Measurements from ENCODE around the gene AGAP5.
A peak's percentile ranks its signal among the peaks of the same experiment; 100 is the strongest.

The AGAP5 gene

GRCh38 chr10:73655990-73656298, 42.0 kb downstream of the AGAP5 start, which contains the start of gene SYNPO2L:
TSS of gene SYNPO2L (minus strand) at chr10:73656029. CDS start at chr10:73655922, 107 bp downstream.
- DNase-seq (ENCODE audit: low read depth, low spot score) = no peak

GRCh38 chr10:73655257-73655989, 42.5 kb downstream of the AGAP5 start:
- DNase-seq (ENCODE audit: low read depth, low spot score) = no peak

- no peak for DNase-seq (ENCODE audit: low read depth, low spot score)
Measured at GRCh38 chr10:73653701-73654100, 44.2 kb downstream of the AGAP5 start.

- DNase-seq (ENCODE audit: low read depth, low spot score) = no peak
Measured at GRCh38 chr10:73653195-73653594, 44.7 kb downstream of the AGAP5 start.

- no peak for DNase-seq (ENCODE audit: low read depth, low spot score)
Measured at GRCh38 chr10:73650537-73651331, 47.2 kb downstream of the AGAP5 start.

GRCh38 chr10:73649876-73650536, 47.9 kb downstream of the AGAP5 start:
- DNase-seq (ENCODE audit: low read depth, low spot score) = no peak

- no peak for DNase-seq (ENCODE audit: low read depth, low spot score)
Measured at GRCh38 chr10:73648975-73649829, 48.7 kb downstream of the AGAP5 start.

GRCh38 chr10:73647875-73648651, 49.8 kb downstream of the AGAP5 start:
- no peak for DNase-seq (ENCODE audit: low read depth, low spot score)

GRCh38 chr10:73647211-73647874, 50.6 kb downstream of the AGAP5 start:
- no peak for DNase-seq (ENCODE audit: low read depth, low spot score)

- DNase-seq (ENCODE audit: low read depth, low spot score) = no peak
Measured at GRCh38 chr10:73646598-73647041, 51.3 kb downstream of the AGAP5 start.

- no peak for DNase-seq (ENCODE audit: low read depth, low spot score)
Measured at GRCh38 chr10:73645251-73645650, 52.7 kb downstream of the AGAP5 start.

- no peak for DNase-seq (ENCODE audit: low read depth, low spot score)
Measured at GRCh38 chr10:73644767-73645166, 53.1 kb downstream of the AGAP5 start.

- DNase-seq (ENCODE audit: low read depth, low spot score) = peak; percentile 25
Measured at GRCh38 chr10:73644015-73644743, 53.7 kb downstream of the AGAP5 start.

- DNase-seq (ENCODE audit: low read depth, low spot score) = no peak
Measured at GRCh38 chr10:73643362-73643761, 54.5 kb downstream of the AGAP5 start.

- DNase-seq (ENCODE audit: low read depth, low spot score) = no peak
Measured at GRCh38 chr10:73641328-73642060, 56.4 kb downstream of the AGAP5 start, which contains the start of gene MYOZ1. TSS of gene MYOZ1 (minus strand) at chr10:73641474. CDS start at chr10:73640017, 1,457 bp downstream.

- no peak for DNase-seq (ENCODE audit: low read depth, low spot score)
Measured at GRCh38 chr10:73639286-73639685, 58.6 kb downstream of the AGAP5 start.

GRCh38 chr10:73635781-73636180, 62.1 kb downstream of the AGAP5 start:
- no peak for DNase-seq (ENCODE audit: low read depth, low spot score)

GRCh38 chr10:73634421-73634820, 63.5 kb downstream of the AGAP5 start:
- no peak for DNase-seq (ENCODE audit: low read depth, low spot score)

GRCh38 chr10:73629165-73629564, 68.7 kb downstream of the AGAP5 start:
- DNase-seq (ENCODE audit: low read depth, low spot score) = no peak
